ENCODE results near the gene UNC45A.

UNC45A gene

GRCh38 chr15:90970274-90970673 lies 35.2 kb downstream of the UNC45A start:
- peaks cover 95% of the 10 kb centered on the region for H3K36me3 ChIP-seq (ENCODE audit: control insufficient read depth, insufficient read depth, low read length)
- H3K4me3 ChIP-seq (ENCODE audit: extremely low read depth, insufficient read depth, low read length, poor library complexity, severe bottlenecking), result no peak overlapping the region
- 97 to 100% methylated on average over 4 to 5 of the region's 7 CpGs for WGBS, 2 experiments (ENCODE audit: insufficient coverage in 2 of 2)
- H3K27ac ChIP-seq (ENCODE audit: low read depth, low read length, severe bottlenecking), result no peak overlapping the region
- no peaks in the 10 kb centered on the region for H3K9me3 ChIP-seq (ENCODE audit: control insufficient read depth, low read length)
- no peaks in the 10 kb centered on the region for H3K4me1 ChIP-seq (ENCODE audit: control insufficient read depth, insufficient read depth, low read length, poor library complexity, severe bottlenecking)

- Histone ChIP-seq H3K9me3 (ENCODE audit: control insufficient read depth, low read length) (no peaks in the 10 kb centered on the region), H3K4me3 (ENCODE audit: extremely low read depth, insufficient read depth, low read length, poor library complexity, severe bottlenecking) (no peak overlapping the region), H3K4me1 (ENCODE audit: control insufficient read depth, insufficient read depth, low read length, poor library complexity, severe bottlenecking) (no peaks in the 10 kb centered on the region), H3K36me3 (ENCODE audit: control insufficient read depth, insufficient read depth, low read length) (peaks cover 94% of the 10 kb centered on the region), H3K27ac (ENCODE audit: low read depth, low read length, severe bottlenecking) (no peak overlapping the region)
- 90% methylated on average over 2 of the region's 5 CpGs; no CpG with 5 or more reads in 1 of the 2 experiments for WGBS, 2 experiments (ENCODE audit: insufficient coverage in 2 of 2)
Observed at GRCh38 chr15:90972133-90972532, 37.0 kb downstream of the UNC45A start.

- peaks cover 90% of the 10 kb centered on the region for H3K36me3 ChIP-seq (ENCODE audit: control insufficient read depth, insufficient read depth, low read length)
- no peak overlapping the region for H3K4me3 ChIP-seq (ENCODE audit: extremely low read depth, insufficient read depth, low read length, poor library complexity, severe bottlenecking)
- no peak overlapping the region for H3K27ac ChIP-seq (ENCODE audit: low read depth, low read length, severe bottlenecking)
- H3K4me1 ChIP-seq (ENCODE audit: control insufficient read depth, insufficient read depth, low read length, poor library complexity, severe bottlenecking), result no peaks in the 10 kb centered on the region
- 95 to 98% methylated on average over 19 to 21 of the region's 21 CpGs for WGBS, 2 experiments (ENCODE audit: insufficient coverage in 2 of 2)
- no peaks in the 10 kb centered on the region for H3K9me3 ChIP-seq (ENCODE audit: control insufficient read depth, low read length)
Observed at GRCh38 chr15:90974216-90974615, 39.1 kb downstream of the UNC45A start.

GRCh38 chr15:90979582-90979981 lies 44.5 kb downstream of the UNC45A start:
- no CpG with 5 or more reads among the region's 1 CpG for WGBS, 2 experiments (ENCODE audit: insufficient coverage in 2 of 2)
- H3K9me3 ChIP-seq (ENCODE audit: control insufficient read depth, low read length), result no peaks in the 10 kb centered on the region
- H3K4me1 ChIP-seq (ENCODE audit: control insufficient read depth, insufficient read depth, low read length, poor library complexity, severe bottlenecking), result no peaks in the 10 kb centered on the region
- peaks cover 94% of the 10 kb centered on the region for H3K36me3 ChIP-seq (ENCODE audit: control insufficient read depth, insufficient read depth, low read length)
- no peak overlapping the region for H3K27ac ChIP-seq (ENCODE audit: low read depth, low read length, severe bottlenecking)
- H3K4me3 ChIP-seq (ENCODE audit: extremely low read depth, insufficient read depth, low read length, poor library complexity, severe bottlenecking), result no peak overlapping the region

- no peak overlapping the region for H3K27ac ChIP-seq (ENCODE audit: low read depth, low read length, severe bottlenecking)
- H3K4me1 ChIP-seq (ENCODE audit: control insufficient read depth, insufficient read depth, low read length, poor library complexity, severe bottlenecking), result no peaks in the 10 kb centered on the region
- no peak overlapping the region for H3K4me3 ChIP-seq (ENCODE audit: extremely low read depth, insufficient read depth, low read length, poor library complexity, severe bottlenecking)
- H3K36me3 ChIP-seq (ENCODE audit: control insufficient read depth, insufficient read depth, low read length), result peaks cover 84% of the 10 kb centered on the region
- 96 to 98% methylated on average over 4 of the region's 6 CpGs for WGBS, 2 experiments (ENCODE audit: insufficient coverage in 2 of 2)
- H3K9me3 ChIP-seq (ENCODE audit: control insufficient read depth, low read length), result no peaks in the 10 kb centered on the region
Observed at GRCh38 chr15:90981681-90982080, 46.6 kb downstream of the UNC45A start.

- no peaks in the 10 kb centered on the region for H3K9me3 ChIP-seq (ENCODE audit: control insufficient read depth, low read length)
- peaks cover 80% of the 10 kb centered on the region for H3K36me3 ChIP-seq (ENCODE audit: control insufficient read depth, insufficient read depth, low read length)
- WGBS, 2 experiments (ENCODE audit: insufficient coverage in 2 of 2), result 96 to 100% methylated on average over 4 to 5 of the region's 5 CpGs
- H3K27ac ChIP-seq (ENCODE audit: low read depth, low read length, severe bottlenecking), result no peak overlapping the region
- H3K4me3 ChIP-seq (ENCODE audit: extremely low read depth, insufficient read depth, low read length, poor library complexity, severe bottlenecking), result no peak overlapping the region
- no peaks in the 10 kb centered on the region for H3K4me1 ChIP-seq (ENCODE audit: control insufficient read depth, insufficient read depth, low read length, poor library complexity, severe bottlenecking)
Observed at GRCh38 chr15:90982135-90982534, 47.0 kb downstream of the UNC45A start.

GRCh38 chr15:90986790-90987507 lies 51.9 kb downstream of the UNC45A start:
- 96 to 97% methylated on average over 4 to 5 of the region's 11 CpGs for WGBS, 2 experiments (ENCODE audit: insufficient coverage in 2 of 2)
- Histone ChIP-seq H3K27ac (ENCODE audit: low read depth, low read length, severe bottlenecking) (no peak overlapping the region), H3K36me3 (ENCODE audit: control insufficient read depth, insufficient read depth, low read length) (peaks cover 38% of the 10 kb centered on the region)

GRCh38 chr15:90987561-90988141 lies 52.6 kb downstream of the UNC45A start:
- H3K9me3 ChIP-seq (ENCODE audit: control insufficient read depth, low read length), result no peaks in the 10 kb centered on the region
- WGBS, 2 experiments (ENCODE audit: insufficient coverage in 2 of 2), result 85 to 98% methylated on average over 5 of the region's 7 CpGs
- peaks cover 12% of the 10 kb centered on the region for H3K4me1 ChIP-seq (ENCODE audit: control insufficient read depth, insufficient read depth, low read length, poor library complexity, severe bottlenecking)
- H3K36me3 ChIP-seq (ENCODE audit: control insufficient read depth, insufficient read depth, low read length), result peaks cover 32% of the 10 kb centered on the region
- no peak overlapping the region for H3K4me3 ChIP-seq (ENCODE audit: extremely low read depth, insufficient read depth, low read length, poor library complexity, severe bottlenecking)
- no peak overlapping the region for H3K27ac ChIP-seq (ENCODE audit: low read depth, low read length, severe bottlenecking)

More at GRCh38 chr15:90986790-90987507, 51.9 kb downstream of the UNC45A start:
- Histone ChIP-seq H3K4me3 (ENCODE audit: extremely low read depth, insufficient read depth, low read length, poor library complexity, severe bottlenecking) (no peak overlapping the region), H3K9me3 (ENCODE audit: control insufficient read depth, low read length) (no peaks in the 10 kb centered on the region), H3K4me1 (ENCODE audit: control insufficient read depth, insufficient read depth, low read length, poor library complexity, severe bottlenecking) (peaks cover 12% of the 10 kb centered on the region)

- peaks cover 25% of the 10 kb centered on the region for H3K36me3 ChIP-seq (ENCODE audit: control insufficient read depth, insufficient read depth, low read length)
- peaks cover 12% of the 10 kb centered on the region for H3K4me1 ChIP-seq (ENCODE audit: control insufficient read depth, insufficient read depth, low read length, poor library complexity, severe bottlenecking)
- H3K27ac ChIP-seq (ENCODE audit: low read depth, low read length, severe bottlenecking), result no peak overlapping the region
- no peaks in the 10 kb centered on the region for H3K9me3 ChIP-seq (ENCODE audit: control insufficient read depth, low read length)
- no peak overlapping the region for H3K4me3 ChIP-seq (ENCODE audit: extremely low read depth, insufficient read depth, low read length, poor library complexity, severe bottlenecking)
- 69 to 93% methylated on average over 3 to 6 of the region's 6 CpGs for WGBS, 2 experiments (ENCODE audit: insufficient coverage in 2 of 2)
Observed at GRCh38 chr15:90988296-90988695, 53.2 kb downstream of the UNC45A start.

GRCh38 chr15:90989040-90989768 lies 54.1 kb downstream of the UNC45A start:
- 95 to 97% methylated on average over 5 of the region's 7 CpGs for WGBS, 2 experiments (ENCODE audit: insufficient coverage in 2 of 2)

More at GRCh38 chr15:90989040-90989768, 54.1 kb downstream of the UNC45A start:
- H3K27ac ChIP-seq (ENCODE audit: low read depth, low read length, severe bottlenecking), result no peak overlapping the region
- no peak overlapping the region for H3K4me3 ChIP-seq (ENCODE audit: extremely low read depth, insufficient read depth, low read length, poor library complexity, severe bottlenecking)
- peaks cover 12% of the 10 kb centered on the region for H3K4me1 ChIP-seq (ENCODE audit: control insufficient read depth, insufficient read depth, low read length, poor library complexity, severe bottlenecking)
- H3K9me3 ChIP-seq (ENCODE audit: control insufficient read depth, low read length), result no peaks in the 10 kb centered on the region
- peaks cover 16% of the 10 kb centered on the region for H3K36me3 ChIP-seq (ENCODE audit: control insufficient read depth, insufficient read depth, low read length)
